A549 (cell line): ENCODE data around the gene RIN3.

ENCODE experiments used
- CTCF ChIP-seq: fragments of >200 bp; sonication (Bioruptor Twin); formaldehyde crosslinking; IDR thresholded peaks from 3 replicates; pipeline ENCODE4 v1.5.1; 2016
- ESRRA ChIP-seq: fragments of 150-350 bp; IDR thresholded peaks from 2 replicates; pipeline ENCODE4 v1.6.1; 2014; ENCODE audit warnings: mild to moderate bottlenecking, low read length, borderline replicate concordance
- HDAC2 ChIP-seq: fragments of 200-600 bp; sonication (generic); IDR thresholded peaks from 2 replicates; pipeline ENCODE4 v1.6.1; 2016
- MAFK ChIP-seq: fragments of 450-650 bp; IDR thresholded peaks from 2 replicates; pipeline ENCODE4 v1.6.1; 2014; ENCODE audit not compliant: partially characterized antibody
- MAX ChIP-seq: IDR thresholded peaks from 2 replicates; pipeline ENCODE4 v1.6.1; 2012
- RAD21 ChIP-seq, 2 experiments: fragments of >200 bp in 1 of 2; sonication (Bioruptor Twin) in 1 of 2; formaldehyde crosslinking in 1 of 2; IDR thresholded peaks in 1 of 2; conservative IDR thresholded peaks in 1 of 2; 2 replicates in 1 of 2; 3 replicates in 1 of 2; pipeline ENCODE4 v1.6.1; 2012 to 2018; ENCODE audit warnings: inconsistent platforms in 1 of 2
- REST ChIP-seq: fragments of 200-600 bp; sonication (generic); IDR thresholded peaks from 2 replicates; pipeline ENCODE4 v1.6.1; 2016; ENCODE audit warnings: antibody characterized with exemption, mild to moderate bottlenecking, moderate library complexity
- USF2 ChIP-seq: fragments of 450-650 bp; IDR thresholded peaks from 2 replicates; pipeline ENCODE4 v1.6.1; 2014; ENCODE audit warnings: antibody characterized with exemption
- ZFP36 ChIP-seq: fragments of 450-650 bp; IDR thresholded peaks from 2 replicates; pipeline ENCODE4 v1.6.1; 2014; ENCODE audit warnings: borderline replicate concordance; ENCODE audit not compliant: partially characterized antibody
- ZNF302 ChIP-seq: fragments of 250-450 bp; sonication (Bioruptor Pico); IDR thresholded peaks from 2 replicates; pipeline ENCODE4 v1.9.0; 2021; ENCODE audit warnings: inconsistent platforms, mild to moderate bottlenecking, moderate library complexity
- ZSCAN20 ChIP-seq: fragments of 250-450 bp; sonication (Bioruptor Pico); IDR thresholded peaks from 2 replicates; pipeline ENCODE4 v1.8.0; 2022; ENCODE audit warnings: mild to moderate bottlenecking, moderate library complexity

DNA sequence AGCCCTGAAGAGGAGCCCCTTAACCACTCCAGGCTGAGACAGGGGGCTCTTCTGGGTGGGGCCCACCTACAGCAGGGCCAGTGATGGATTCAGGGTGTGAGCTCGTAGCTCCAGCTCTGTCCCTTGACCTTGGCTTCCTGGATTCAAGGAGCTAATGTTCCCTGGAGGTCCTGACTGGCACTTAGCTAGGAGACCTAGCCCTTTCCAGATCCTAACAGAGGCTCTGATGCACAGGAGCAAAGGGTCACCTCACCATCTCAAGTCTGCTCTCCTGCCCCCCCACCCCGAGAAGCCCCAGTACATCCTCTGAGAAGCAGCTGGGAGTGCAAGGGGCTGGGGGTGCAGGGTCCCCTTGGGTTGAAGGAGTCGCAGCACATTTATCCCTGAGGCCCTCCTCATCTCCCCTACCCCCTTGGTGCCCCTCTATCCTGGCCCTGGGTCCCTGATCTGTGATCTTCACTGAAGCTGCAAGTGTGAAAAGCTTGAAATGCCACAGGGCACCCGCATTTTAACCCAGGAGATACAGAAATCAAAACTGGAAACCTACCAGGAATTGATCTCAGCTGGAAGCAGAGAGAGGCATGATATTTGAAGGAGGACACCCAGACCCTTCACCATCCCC, 2.9 kb downstream of the RIN3 start:
- TF ChIP-seq MAFK (no peak), ZNF302 (CRISPR knock-in tag) (no peak), USF2 (no peak), ZSCAN20 (CRISPR knock-in tag) (no peak), CTCF (no peak), ZFP36 (no peak), MAX (no peak), RAD21 (conservative IDR thresholded peaks at IDR 0.05 in 1 of 2, IDR thresholded peaks at IDR 0.05 in 1 of 2) (no peak), REST (no peak), ESRRA (no peak), HDAC2 (no peak)
